ENCODE measurements around the gene CLCC1.
"Not testable (repeated sequence)": the region's sequence is repeated elsewhere in the genome, so short reads cannot be mapped to it uniquely, and the experiment has no call there.

Gene CLCC1

GRCh38 chr1:108963052-108963686 lies at the start of gene CLCC1:
TSS of gene CLCC1 (minus strand) at chr1:108963484. CDS start at chr1:108950437, 13,047 bp downstream.
- peak; percentile 96 for DNase-seq

GRCh38 chr1:109011335-109011734 lies 48.1 kb upstream of the CLCC1 start:
- DNase-seq = no peak

- not testable (repeated sequence) for DNase-seq
Observed at GRCh38 chr1:108996622-108997021, 33.3 kb upstream of the CLCC1 start.

GRCh38 chr1:108983114-108983513 lies 19.8 kb upstream of the CLCC1 start:
- no peak for DNase-seq

GRCh38 chr1:108976658-108977057 lies 13.4 kb upstream of the CLCC1 start:
- no peak for DNase-seq

- no peak for DNase-seq
Observed at GRCh38 chr1:108972951-108973350, 9.7 kb upstream of the CLCC1 start.

- DNase-seq = no peak
Observed at GRCh38 chr1:108969346-108969745, 6.1 kb upstream of the CLCC1 start.

GRCh38 chr1:108962681-108963051 lies 618 bp downstream of the CLCC1 start:
- DNase-seq = no peak

GRCh38 chr1:108961752-108962486 lies 1.4 kb downstream of the CLCC1 start:
- DNase-seq = no peak

GRCh38 chr1:108961198-108961597 lies 2.1 kb downstream of the CLCC1 start:
- DNase-seq = no peak

GRCh38 chr1:108960719-108961118 lies 2.6 kb downstream of the CLCC1 start:
- no peak for DNase-seq

- DNase-seq = no peak
Observed at GRCh38 chr1:108957888-108958287, 5.4 kb downstream of the CLCC1 start.

GRCh38 chr1:108955881-108956280 lies 7.4 kb downstream of the CLCC1 start:
- no peak for DNase-seq

- DNase-seq = no peak
Observed at GRCh38 chr1:108955111-108955510, 8.2 kb downstream of the CLCC1 start.

- DNase-seq = no peak
Observed at GRCh38 chr1:108953452-108953851, 9.8 kb downstream of the CLCC1 start.

- no peak for DNase-seq
Observed at GRCh38 chr1:108951242-108951641, 12.0 kb downstream of the CLCC1 start.

- DNase-seq = no peak
Observed at GRCh38 chr1:108949044-108949443, 14.2 kb downstream of the CLCC1 start.

GRCh38 chr1:108947871-108948525 lies 15.3 kb downstream of the CLCC1 start:
- peak; percentile 7 for DNase-seq

- no peak for DNase-seq
Observed at GRCh38 chr1:108936170-108936569, 27.1 kb downstream of the CLCC1 start.

GRCh38 chr1:108933944-108934343 lies 29.3 kb downstream of the CLCC1 start:
- DNase-seq = no peak

GRCh38 chr1:108927565-108927964 lies 35.7 kb downstream of the CLCC1 start:
- DNase-seq = not testable (repeated sequence)

- no peak for DNase-seq
Observed at GRCh38 chr1:108925920-108926319, 37.4 kb downstream of the CLCC1 start.

- DNase-seq = no peak
Observed at GRCh38 chr1:108916788-108917187, 46.5 kb downstream of the CLCC1 start.
